CD8-positive, alpha-beta memory T cell (primary cell): ENCODE data around the gene GADD45GIP1. TPM values are rescaled to one million over a fixed set of nuclear protein-coding genes. Genes with fewer than 3 reads are reported as not detected.

Source experiments
- CTCF ChIA-PET: fragments of 350-600 bp; sonication (Branson Sonifier 250); formaldehyde crosslinking; loops from one replicate; lab custom pipeline; 2021; ENCODE audit warnings: antibody characterized with exemption; lab: Charles Lee
- POLR2A ChIA-PET: fragments of 350-600 bp; sonication (Branson Sonifier 250); formaldehyde crosslinking; loops from one replicate; lab custom pipeline; 2021; ENCODE audit warnings: antibody characterized with exemption; lab: Charles Lee
- DNase-seq, 5 donors: peaks; one replicate each; pipeline versions ENCODE4 v3.0.0 to v3.0.0-alpha.2; 2020 to 2022; ENCODE audit warnings: mixed read lengths in 1 of 5
- H3K27ac ChIP-seq: one replicate; pipeline ENCODE4 v1.7.0; 2013; ENCODE audit warnings: low read depth, mild to moderate bottlenecking, low read length, moderate library complexity
- H3K27me3 ChIP-seq: 2 replicates; pipeline ENCODE4 v1.7.0; 2013; ENCODE audit warnings: low read length, mild to moderate bottlenecking; ENCODE audit not compliant: insufficient read depth, poor library complexity, severe bottlenecking
- H3K36me3 ChIP-seq: 2 replicates; pipeline ENCODE4 v1.7.0; 2013; ENCODE audit warnings: mild to moderate bottlenecking, low read length, moderate library complexity; ENCODE audit not compliant: insufficient read depth
- H3K4me1 ChIP-seq: 2 replicates; pipeline ENCODE4 v1.7.0; 2013; ENCODE audit warnings: mild to moderate bottlenecking, low read length, moderate library complexity; ENCODE audit not compliant: insufficient read depth
- H3K4me3 ChIP-seq: 2 replicates; pipeline ENCODE4 v1.7.0; 2013; ENCODE audit warnings: mild to moderate bottlenecking, low read length
- H3K9me3 ChIP-seq: 2 replicates; pipeline ENCODE4 v1.7.0; 2013; ENCODE audit warnings: mild to moderate bottlenecking, low read length
- H3K27ac Mint-ChIP-seq, 8 donors: one replicate each; pipeline ENCODE4 v1.8.0; 2020 to 2021; ENCODE audit warnings: mixed read lengths in 8 of 8, mild to moderate bottlenecking in 6 of 8, inconsistent platforms in 3 of 8, moderate library complexity in 3 of 8
- H3K27me3 Mint-ChIP-seq, 2 donors: one replicate each; pipeline ENCODE4 v1.8.0; 2020 to 2021; ENCODE audit warnings: mixed read lengths in 2 of 2, mild to moderate bottlenecking in 1 of 2, moderate library complexity in 1 of 2
- H3K36me3 Mint-ChIP-seq, 3 donors: one replicate each; pipeline ENCODE4 v1.8.0; 2020 to 2021; ENCODE audit warnings: mixed read lengths in 3 of 3, inconsistent platforms in 1 of 3, mild to moderate bottlenecking in 1 of 3
- H3K4me1 Mint-ChIP-seq, 3 donors: one replicate each; pipeline ENCODE4 v1.8.0; 2020 to 2021; ENCODE audit warnings: mixed read lengths in 3 of 3, inconsistent platforms in 1 of 3, mild to moderate bottlenecking in 1 of 3
- H3K4me3 Mint-ChIP-seq, 7 donors: one replicate each; pipeline ENCODE4 v1.8.0; 2020 to 2021; ENCODE audit warnings: mixed read lengths in 7 of 7, mild to moderate bottlenecking in 6 of 7, moderate library complexity in 4 of 7, inconsistent platforms in 2 of 7
- H3K9me3 Mint-ChIP-seq, 5 donors: one replicate each; pipeline ENCODE4 v1.8.0; 2020 to 2022; ENCODE audit warnings: mixed read lengths in 5 of 5, mild to moderate bottlenecking in 3 of 5, moderate library complexity in 2 of 5, inconsistent platforms in 1 of 5
- polyA plus RNA-seq: library from polyadenylated mRNA; unstranded; fragments of 300-500 nt; fragmentation: Illumina TruSeq; gene quantifications from one replicate; pipeline ENCODE4 v1.2.3, GENCODE V29; 2021
- total RNA-seq, 2 experiments: library from RNA; stranded (reverse); gene quantifications; one replicate each; pipeline ENCODE4 v1.2.3, GENCODE V29; 2021

Gene GADD45GIP1
- total and polyA plus RNA-seq, 3 experiments from 2014 or later = 37.3 to 64.1 (median 38.6) TPM

GRCh38 chr19:12940897-12941296, 16.1 kb downstream of the GADD45GIP1 start:
- H3K9me3 ChIP-seq = no peaks in the 10 kb centered on the region
- H3K27ac ChIP-seq = peak overlapping the region; percentile 12
- peaks cover 50% of the 10 kb centered on the region for H3K4me1 ChIP-seq
- Mint-ChIP-seq H3K9me3 (peaks cover 0 to 2% (median 0%) of the 10 kb centered on the region in 5 donors), H3K27ac (peak overlapping the region in 7 of 8 donors; percentile 26 to 91 (median 56)), H3K4me1 (peaks cover 43 to 74% (median 50%) of the 10 kb centered on the region in 3 donors), H3K36me3 (peaks cover 14 to 71% (median 19%) of the 10 kb centered on the region in 3 donors), H3K4me3 (peak overlapping the region in 6 of 7 donors; percentile 23 to 99 (median 74)), H3K27me3 (peaks cover 0 to 7% of the 10 kb centered on the region in 2 donors)
- H3K4me3 ChIP-seq = no peak overlapping the region
- ChIA-PET POLR2A (interaction anchor here (0.7 kb wide), 1 partner anchor 51 kb away, joined by 3 read pairs; no protein-coding TSS in a partner anchor), CTCF (no interaction called here)
- H3K27me3 ChIP-seq = no peaks in the 10 kb centered on the region
- H3K36me3 ChIP-seq = peaks cover 60% of the 10 kb centered on the region
- no peak for DNase-seq

- Mint-ChIP-seq H3K4me1 (peaks cover 39 to 66% (median 42%) of the 10 kb centered on the region in 3 donors), H3K4me3 (peak overlapping the region; percentile 94 to 99 (median 99)), H3K27ac (peak overlapping the region in 7 of 8 donors; percentile 91 to 98 (median 97)), H3K27me3 (peaks cover 0 to 4% of the 10 kb centered on the region in 2 donors), H3K9me3 (no peaks in the 10 kb centered on the region), H3K36me3 (peaks cover 14 to 65% (median 19%) of the 10 kb centered on the region in 3 donors)
- POLR2A ChIA-PET = interaction anchor here (0.6 to 1.2 kb wide), 3 partner anchors 48 to 453 kb away, joined by 3 to 6 read pairs (median 4); partner anchors contain the start of gene GCDH
- Histone ChIP-seq H3K4me1 (peaks cover 45% of the 10 kb centered on the region), H3K4me3 (peak overlapping the region; percentile 81), H3K36me3 (peaks cover 56% of the 10 kb centered on the region), H3K27ac (peak overlapping the region; percentile 93), H3K27me3 (no peaks in the 10 kb centered on the region), H3K9me3 (no peaks in the 10 kb centered on the region)
- DNase-seq = no peak
- CTCF ChIA-PET = interaction anchor here (0.6 to 1.3 kb wide), 2 partner anchors 25 to 55 kb away, joined by 4 to 5 read pairs; no protein-coding TSS in a partner anchor
Observed at GRCh38 chr19:12939975-12940423, 17.0 kb downstream of the GADD45GIP1 start.

- H3K4me1 ChIP-seq = peaks cover 40% of the 10 kb centered on the region
- peaks cover 0 to 4% of the 10 kb centered on the region in 2 donors for H3K27me3 Mint-ChIP-seq
- peak overlapping the region; percentile 94 to 99 (median 99) for H3K4me3 Mint-ChIP-seq
- CTCF ChIA-PET = interaction anchor here (1.3 kb wide), 1 partner anchor 26 kb away, joined by 5 read pairs; no protein-coding TSS in a partner anchor
- POLR2A ChIA-PET = interaction anchor here (0.6 to 1.5 kb wide), 5 partner anchors 11 to 54 kb away, joined by 3 to 11 read pairs (median 5); partner anchors contain the start of gene GCDH
- H3K9me3 Mint-ChIP-seq = no peaks in the 10 kb centered on the region
- no peaks in the 10 kb centered on the region for H3K9me3 ChIP-seq
- DNase-seq = peak in 4 of 5 donors; percentile 19 to 64 (median 40)
- H3K4me3 ChIP-seq = peak overlapping the region; percentile 81
- peaks cover 38 to 61% (median 40%) of the 10 kb centered on the region in 3 donors for H3K4me1 Mint-ChIP-seq
- peak overlapping the region; percentile 91 to 100 (median 97) for H3K27ac Mint-ChIP-seq
- H3K27ac ChIP-seq = peak overlapping the region; percentile 93
- H3K36me3 ChIP-seq = peaks cover 46% of the 10 kb centered on the region
- peaks cover 14 to 57% (median 17%) of the 10 kb centered on the region in 3 donors for H3K36me3 Mint-ChIP-seq
- H3K27me3 ChIP-seq = no peaks in the 10 kb centered on the region
Observed at GRCh38 chr19:12938779-12939601, 18.0 kb downstream of the GADD45GIP1 start.

- peaks cover 39 to 62% (median 42%) of the 10 kb centered on the region in 3 donors for H3K4me1 Mint-ChIP-seq
- H3K4me3 ChIP-seq = peak within 1 kb of the TSS; percentile 81
Observed at GRCh38 chr19:12937927-12938778, 18.9 kb downstream of the GADD45GIP1 start, which contains the start of gene CALR. CALR (plus strand) TSS chr19:12938609; CDS start chr19:12938680, 71 bp downstream.

GRCh38 chr19:12937093-12937926, 19.7 kb downstream of the GADD45GIP1 start:
- H3K4me3 ChIP-seq = peak overlapping the region; percentile 81
- POLR2A ChIA-PET = interaction anchor here (0.5 to 1.5 kb wide), 8 partner anchors 10 to 202 kb away, joined by 3 to 8 read pairs (median 4); partner anchors contain the start of genes GCDH and SYCE2

More at GRCh38 chr19:12937927-12938778, 18.9 kb downstream of the GADD45GIP1 start, which contains the start of gene CALR:
- peak within 1 kb of the TSS; percentile 91 to 100 (median 97) for H3K27ac Mint-ChIP-seq
- Histone ChIP-seq H3K9me3 (no peaks in the 10 kb centered on the region), H3K27me3 (no peaks in the 10 kb centered on the region), H3K27ac (peak within 1 kb of the TSS; percentile 93), H3K4me1 (peaks cover 44% of the 10 kb centered on the region), H3K36me3 (peaks cover 39% of the 10 kb centered on the region)
- peak within 1 kb of the TSS; percentile 94 to 99 (median 99) for H3K4me3 Mint-ChIP-seq
- POLR2A ChIA-PET = interaction anchor here (0.5 to 1.5 kb wide), 8 partner anchors 9 to 203 kb away, joined by 3 to 8 read pairs (median 4); partner anchors contain the start of genes GCDH and SYCE2
- CTCF ChIA-PET = interaction anchor here (0.9 to 1.3 kb wide), 3 partner anchors 28 to 53 kb away, joined by 3 to 6 read pairs (median 5); partner anchors contain the start of gene GCDH
- peaks cover 0 to 2% of the 10 kb centered on the region in 2 donors for H3K27me3 Mint-ChIP-seq
- DNase-seq = peak; percentile 98 to 100 (median 99)
- no peaks in the 10 kb centered on the region for H3K9me3 Mint-ChIP-seq
- H3K36me3 Mint-ChIP-seq = peaks cover 10 to 52% (median 13%) of the 10 kb centered on the region in 3 donors

GRCh38 chr19:12936582-12936981, 20.4 kb downstream of the GADD45GIP1 start:
- ChIA-PET POLR2A (no interaction called here), CTCF (no interaction called here)
- H3K4me3 Mint-ChIP-seq = peak overlapping the region in 2 of 7 donors; percentile 8 to 63
- peaks cover 10 to 46% (median 15%) of the 10 kb centered on the region in 3 donors for H3K36me3 Mint-ChIP-seq
- H3K4me1 Mint-ChIP-seq = peaks cover 47 to 66% (median 53%) of the 10 kb centered on the region in 3 donors
- Histone ChIP-seq H3K36me3 (peaks cover 24% of the 10 kb centered on the region), H3K9me3 (no peaks in the 10 kb centered on the region), H3K27me3 (no peaks in the 10 kb centered on the region), H3K27ac (no peak overlapping the region), H3K4me3 (no peak overlapping the region), H3K4me1 (peaks cover 59% of the 10 kb centered on the region)
- peak overlapping the region in 1 of 8 donors; percentile 28 for H3K27ac Mint-ChIP-seq
- DNase-seq = no peak
- H3K9me3 Mint-ChIP-seq = no peaks in the 10 kb centered on the region
- H3K27me3 Mint-ChIP-seq = peaks cover 0 to 2% of the 10 kb centered on the region in 2 donors

More at GRCh38 chr19:12937093-12937926, 19.7 kb downstream of the GADD45GIP1 start:
- Mint-ChIP-seq H3K4me3 (peak overlapping the region; percentile 94 to 99 (median 99)), H3K36me3 (peaks cover 10 to 50% (median 14%) of the 10 kb centered on the region in 3 donors), H3K27ac (peak overlapping the region; percentile 71 to 100 (median 97)), H3K9me3 (no peaks in the 10 kb centered on the region), H3K4me1 (peaks cover 45 to 66% (median 50%) of the 10 kb centered on the region in 3 donors), H3K27me3 (peaks cover 0 to 2% of the 10 kb centered on the region in 2 donors)
- H3K9me3 ChIP-seq = no peaks in the 10 kb centered on the region
- CTCF ChIA-PET = interaction anchor here (0.6 to 1.3 kb wide), 4 partner anchors 16 to 52 kb away, joined by 3 to 6 read pairs (median 4); partner anchors contain the start of gene GCDH
- H3K27ac ChIP-seq = peak overlapping the region; percentile 74
- no peaks in the 10 kb centered on the region for H3K27me3 ChIP-seq
- no peak for DNase-seq
- H3K4me1 ChIP-seq = peaks cover 52% of the 10 kb centered on the region
- peaks cover 32% of the 10 kb centered on the region for H3K36me3 ChIP-seq
